Measurements from ENCODE around the gene RAB11FIP3.

DNA sequence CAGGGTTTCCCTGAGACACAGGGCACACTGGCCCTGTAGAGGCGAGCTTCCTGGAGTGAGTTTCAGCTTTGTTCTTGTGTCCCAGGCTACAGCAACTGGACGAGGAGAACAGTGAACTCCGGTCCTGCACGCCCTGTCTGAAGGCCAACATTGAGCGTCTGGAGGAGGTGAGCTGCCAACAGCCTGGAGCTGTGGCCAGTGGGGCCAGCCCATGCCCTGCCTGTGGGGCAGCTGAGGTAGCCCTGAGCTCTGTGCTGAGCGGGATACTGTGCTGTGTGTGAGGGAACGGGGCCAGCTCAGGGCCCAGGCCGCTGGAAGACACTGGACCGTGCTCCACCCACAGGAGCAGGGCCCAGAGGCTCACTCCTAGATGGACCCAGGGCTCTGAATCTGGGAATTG, 93.4 kb downstream of the RAB11FIP3 start:
- TF ChIP-seq, protein P1, sequence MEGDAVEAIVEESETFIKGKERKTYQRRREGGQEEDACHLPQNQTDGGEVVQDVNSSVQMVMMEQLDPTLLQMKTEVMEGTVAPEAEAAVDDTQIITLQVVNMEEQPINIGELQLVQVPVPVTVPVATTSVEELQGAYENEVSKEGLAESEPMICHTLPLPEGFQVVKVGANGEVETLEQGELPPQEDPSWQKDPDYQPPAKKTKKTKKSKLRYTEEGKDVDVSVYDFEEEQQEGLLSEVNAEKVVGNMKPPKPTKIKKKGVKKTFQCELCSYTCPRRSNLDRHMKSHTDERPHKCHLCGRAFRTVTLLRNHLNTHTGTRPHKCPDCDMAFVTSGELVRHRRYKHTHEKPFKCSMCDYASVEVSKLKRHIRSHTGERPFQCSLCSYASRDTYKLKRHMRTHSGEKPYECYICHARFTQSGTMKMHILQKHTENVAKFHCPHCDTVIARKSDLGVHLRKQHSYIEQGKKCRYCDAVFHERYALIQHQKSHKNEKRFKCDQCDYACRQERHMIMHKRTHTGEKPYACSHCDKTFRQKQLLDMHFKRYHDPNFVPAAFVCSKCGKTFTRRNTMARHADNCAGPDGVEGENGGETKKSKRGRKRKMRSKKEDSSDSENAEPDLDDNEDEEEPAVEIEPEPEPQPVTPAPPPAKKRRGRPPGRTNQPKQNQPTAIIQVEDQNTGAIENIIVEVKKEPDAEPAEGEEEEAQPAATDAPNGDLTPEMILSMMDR (IDR thresholded peaks at IDR 0.05), result no peak
- no peak for TF ChIP-seq POLR2A (IDR thresholded peaks at IDR 0.05)

All from prostate gland (tissue), 2 donors.